HCT116 (cell line): Measurements from ENCODE around the gene PLCB4. TPM values are rescaled to one million over a fixed set of nuclear protein-coding genes. Genes with fewer than 3 reads are reported as not detected.

Experiments
- ATAC-seq: fragments of 200-7000 bp; cut with Tn5 transposase; 2 replicates; pipeline ENCODE4 v1.9.1; 2020; ENCODE audit warnings: mild to moderate bottlenecking, moderate library complexity
- BruUV-seq: library from RNA; stranded (reverse); fragments of 400-500 nt; replicated peaks from 2 replicates; lab custom pipeline; 2021; lab: Mats Ljungman, UMichigan
- CTCF ChIA-PET: fragments of 300-600 bp; sonication (Branson Sonifier 250); formaldehyde crosslinking; loops from one replicate; lab custom pipeline; 2021; ENCODE audit warnings: antibody characterized with exemption; lab: Charles Lee
- POLR2A ChIA-PET: fragments of 300-600, 350-600 bp; sonication (Branson Sonifier 250); formaldehyde crosslinking; loops from one replicate; lab custom pipeline; 2021; ENCODE audit warnings: antibody characterized with exemption; lab: Charles Lee
- RAD21 ChIA-PET, 2 experiments: fragments of 300-600 bp; sonication (Branson Sonifier 250); formaldehyde crosslinking; loops; one replicate each; lab custom pipeline; 2023; ENCODE audit warnings: low total read pairs in 2 of 2; ENCODE audit not compliant: uncharacterized antibody in 2 of 2, unreplicated experiment in 2 of 2, low non-redundant PET in 1 of 2; lab: Charles Lee
- DNase-seq: peaks from one replicate; pipeline ENCODE4 v3.0.0-alpha.2; 2010; ENCODE audit warnings: low read depth, low spot score
- H2AFZ ChIP-seq: fragments of 200-600 bp; shearing (Covaris generic), sonication (generic); 2 replicates; pipeline ENCODE4 v1.6.1; 2017; ENCODE audit warnings: low read depth, mixed run types, mixed read lengths, antibody characterized with exemption, low read length; ENCODE audit not compliant: poor library complexity, severe bottlenecking
- H3K27ac ChIP-seq: 2 replicates; pipeline ENCODE4 v1.5.1; 2012; ENCODE audit warnings: low read depth, low read length
- H3K27me3 ChIP-seq: fragments of 200-600 bp; sonication (generic); 2 replicates; pipeline ENCODE4 v1.6.1; 2016; ENCODE audit warnings: mixed run types, low read length, mixed read lengths; ENCODE audit not compliant: insufficient read depth
- H3K36me3 ChIP-seq, 2 experiments: fragments of 200-500 bp in 1 of 2; fragments of 200-600 bp in 1 of 2; sonication (Bioruptor generic) in 1 of 2; sonication (generic) in 1 of 2; 2 replicates each; pipeline versions ENCODE4 v1.5.1 to v1.6.1; 2014 to 2016; ENCODE audit warnings: low read length in 2 of 2, inconsistent platforms in 1 of 2, mixed read lengths in 1 of 2, mixed run types in 1 of 2; ENCODE audit not compliant: insufficient read depth in 2 of 2, control insufficient read depth in 1 of 2
- H3K4me1 ChIP-seq, 2 experiments: fragments of 200-600 bp in 1 of 2; sonication (generic) in 1 of 2; 2 replicates each; pipeline versions ENCODE4 v1.5.1 to v1.6.1; 2012 to 2017; ENCODE audit warnings: low read length in 2 of 2, inconsistent platforms in 1 of 2, mild to moderate bottlenecking in 1 of 2, mixed read lengths in 1 of 2, mixed run types in 1 of 2, moderate library complexity in 1 of 2; ENCODE audit not compliant: insufficient read depth in 2 of 2, control insufficient read depth in 1 of 2
- H3K4me2 ChIP-seq: fragments of 200-600 bp; sonication (generic); 2 replicates; pipeline ENCODE4 v1.6.1; 2017; ENCODE audit warnings: mixed run types, low read length, mixed read lengths
- H3K4me3 ChIP-seq, 2 experiments: fragments of 200-600 bp in 1 of 2; sonication (generic) in 1 of 2; replicated peaks in 1 of 2; 2 replicates each; pipeline ENCODE4 v1.5.1; 2011 to 2016; ENCODE audit warnings: low read length in 2 of 2, control low read depth in 1 of 2, low read depth in 1 of 2, mild to moderate bottlenecking in 1 of 2, mixed read lengths in 1 of 2, mixed run types in 1 of 2
- H3K79me2 ChIP-seq: fragments of 200-600 bp; sonication (generic); 2 replicates; pipeline ENCODE4 v1.6.1; 2017; ENCODE audit warnings: mild to moderate bottlenecking, mixed run types, low read length, moderate library complexity, mixed read lengths; ENCODE audit not compliant: insufficient read depth
- H3K9ac ChIP-seq: fragments of 200-600 bp; sonication (generic); 2 replicates; pipeline ENCODE4 v1.6.1; 2016; ENCODE audit warnings: low read length, mixed read lengths
- H3K9me2 ChIP-seq: fragments of 200-600 bp; sonication (generic), shearing (Covaris generic); 2 replicates; pipeline ENCODE4 v1.6.1; 2017; ENCODE audit warnings: mixed run types, mild to moderate bottlenecking, moderate library complexity; ENCODE audit not compliant: insufficient read depth
- H3K9me3 ChIP-seq, 2 experiments: fragments of 200-500 bp in 1 of 2; fragments of 200-600 bp in 1 of 2; sonication (Bioruptor generic) in 1 of 2; sonication (generic) in 1 of 2; 2 replicates each; pipeline ENCODE4 v1.6.1; 2014 to 2017; ENCODE audit warnings: low read length in 2 of 2, mixed read lengths in 2 of 2, inconsistent platforms in 1 of 2, low read depth in 1 of 2, mild to moderate bottlenecking in 1 of 2, mixed run types in 1 of 2, moderate library complexity in 1 of 2; ENCODE audit not compliant: control insufficient read depth in 1 of 2, insufficient read depth in 1 of 2
- H4K20me1 ChIP-seq: fragments of 200-600 bp; sonication (generic), shearing (Covaris generic); 2 replicates; pipeline ENCODE4 v1.6.1; 2017; ENCODE audit warnings: mixed run types, mild to moderate bottlenecking, moderate library complexity; ENCODE audit not compliant: insufficient read depth
- JUND ChIP-seq: IDR thresholded peaks from 2 replicates; pipeline ENCODE4 v1.6.1; 2012
- POLR2AphosphoS5 ChIP-seq: IDR thresholded peaks from 2 replicates; pipeline ENCODE4 v1.6.1; 2011; ENCODE audit warnings: mild to moderate bottlenecking, low read depth, low read length, moderate library complexity
- RAD21 ChIP-seq: IDR thresholded peaks from 2 replicates; pipeline ENCODE4 v1.6.1; 2012; ENCODE audit warnings: low read depth, mild to moderate bottlenecking
- SRF ChIP-seq: IDR thresholded peaks from 2 replicates; pipeline ENCODE4 v1.6.1; 2012; ENCODE audit warnings: low read depth
- TCF7L2 ChIP-seq: IDR thresholded peaks from 2 replicates; pipeline ENCODE4 v1.7.0; 2011; ENCODE audit warnings: borderline replicate concordance, inconsistent platforms; ENCODE audit not compliant: insufficient read depth, insufficient read length; ENCODE audit errors: extremely low read depth
- ZBTB33 ChIP-seq: IDR thresholded peaks from 2 replicates; pipeline ENCODE4 v1.6.1; 2011; ENCODE audit warnings: mild to moderate bottlenecking, low read length, moderate library complexity; ENCODE audit not compliant: insufficient replicate concordance; ENCODE audit errors: extremely low read depth
- intact Hi-C: fragments of 100-400 bp; cut with micrococcal nuclease; formaldehyde crosslinking; loops from 2 replicates; pipeline ENCODE4 v1.10.0; 2022
- total RNA-seq: library from RNA; stranded (reverse); gene quantifications from one replicate; pipeline ENCODE4 v1.2.1, GENCODE V29; 2021; ENCODE audit not compliant: unreplicated experiment
- TF ChIP-seq, protein P1 (sequence below): IDR thresholded peaks from 2 replicates; pipeline ENCODE4 v1.6.1; 2012

Gene PLCB4
- total RNA-seq, 1 experiment from 2014 or later: 2.5 TPM

DNA sequence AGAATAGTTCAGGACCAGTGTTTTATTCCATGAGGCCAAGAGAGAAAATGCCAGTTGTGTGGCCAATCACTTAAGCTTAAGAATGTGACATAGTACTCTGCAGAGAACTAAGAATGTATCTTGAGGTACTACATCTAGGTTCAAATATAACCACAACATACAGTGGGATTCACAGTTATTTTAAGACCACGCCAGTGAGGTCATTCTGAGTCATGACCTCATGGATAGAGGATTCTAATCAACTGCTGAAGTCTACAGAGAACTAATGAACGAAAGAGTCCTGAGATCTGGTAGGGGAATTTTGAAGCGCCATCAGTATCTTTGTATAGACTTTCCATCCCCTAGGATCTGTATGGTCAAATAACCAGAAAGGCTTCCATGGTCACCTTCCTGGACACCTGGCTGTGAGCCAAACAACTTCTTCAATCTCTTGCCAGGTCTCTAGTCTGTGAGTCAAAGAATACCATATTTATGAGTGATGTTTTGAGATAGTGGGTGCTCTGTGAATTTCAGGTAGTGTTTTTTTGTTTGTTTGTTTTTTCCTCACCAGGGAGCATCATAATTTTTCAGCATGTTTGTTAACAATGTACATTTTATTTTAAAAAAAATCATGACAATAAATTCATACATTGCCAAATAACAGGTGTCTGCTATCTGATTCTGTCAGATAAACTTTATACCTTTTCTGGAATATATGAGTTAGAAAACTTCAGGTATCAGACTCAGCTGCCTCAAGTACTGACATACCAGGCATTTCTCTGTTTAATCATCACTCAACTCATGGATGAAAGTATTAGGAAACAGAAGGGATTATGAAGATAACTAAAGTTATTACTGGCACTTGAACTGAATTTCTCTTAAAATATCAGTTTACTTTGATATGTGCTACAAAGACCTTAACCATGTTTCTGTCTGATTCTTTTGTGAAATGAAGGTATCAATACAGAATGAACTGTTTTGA, 217.9 kb downstream of the PLCB4 start:
- Histone ChIP-seq H2AFZ (no peak overlapping the region), H4K20me1 (no peaks in the 10 kb centered on the region), H3K9me3 (no peaks in the 10 kb centered on the region), H3K27ac (no peak overlapping the region), H3K79me2 (no peaks in the 10 kb centered on the region), H3K36me3 (no peaks in the 10 kb centered on the region), H3K4me2 (no peak overlapping the region), H3K4me3 (no peak overlapping the region), H3K9ac (no peak overlapping the region), H3K27me3 (no peaks in the 10 kb centered on the region), H3K9me2 (no peaks in the 10 kb centered on the region), H3K4me1 (peaks cover 0 to 12% of the 10 kb centered on the region in 2 experiments; a peak in 2 of 4 replicates)
- DNase-seq (no peak), ATAC-seq (no peak; the same call in 1 of the 2 replicates)
- RAD21 ChIA-PET: no interaction called here
- intact Hi-C loops: no loop called here
- POLR2A ChIA-PET: no interaction called here
- TF ChIP-seq JUND (no peak), POLR2AphosphoS5 (no peak), TCF7L2 (no peak), SRF (no peak), ZBTB33 (no peak), RAD21 (no peak)
- TF ChIP-seq, protein P1, sequence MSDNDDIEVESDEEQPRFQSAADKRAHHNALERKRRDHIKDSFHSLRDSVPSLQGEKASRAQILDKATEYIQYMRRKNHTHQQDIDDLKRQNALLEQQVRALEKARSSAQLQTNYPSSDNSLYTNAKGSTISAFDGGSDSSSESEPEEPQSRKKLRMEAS: no peak
- BruUV-seq: no TSS peak
- CTCF ChIA-PET: no interaction called here
